Stimulated activated CD4-positive, alpha-beta T cell treated with anti-CD3 and anti-CD28 coated beads, Interleukin-4, amount 100 ng/mL, for 1 hour (primary cell): ENCODE measurements around the gene BACH1.
"Not testable (repeated sequence)": the region's sequence is repeated elsewhere in the genome, so short reads cannot be mapped to it uniquely, and the experiment has no call there.

Experiments
- DNase-seq: peaks from one replicate; pipeline ENCODE4 v3.0.0-alpha.2; 2020

Gene BACH1

GRCh38 chr21:29298348-29299045 is at the start of gene BACH1:
TSS of gene BACH1 (plus strand) at chr21:29298922. CDS start at chr21:29321281, 22,359 bp downstream.
- DNase-seq = peak; percentile 88

GRCh38 chr21:29249289-29249688 is 49.4 kb upstream of the BACH1 start:
- not testable (repeated sequence) for DNase-seq

- no peak for DNase-seq
These were observed 48.1 kb upstream of the BACH1 start for GRCh38 chr21:29250636-29251035.

GRCh38 chr21:29253861-29254260 is 44.9 kb upstream of the BACH1 start:
- DNase-seq = not testable (repeated sequence)

- no peak for DNase-seq
These were observed 44.2 kb upstream of the BACH1 start for GRCh38 chr21:29254550-29254949.

GRCh38 chr21:29256126-29256910 is 42.4 kb upstream of the BACH1 start:
- DNase-seq = no peak

GRCh38 chr21:29257701-29258100 is 41.0 kb upstream of the BACH1 start:
- DNase-seq = no peak

- DNase-seq = no peak
These were observed 39.9 kb upstream of the BACH1 start for GRCh38 chr21:29258626-29259338.

GRCh38 chr21:29260461-29260860 is 38.3 kb upstream of the BACH1 start:
- no peak for DNase-seq

GRCh38 chr21:29261555-29262540 is 36.9 kb upstream of the BACH1 start:
- DNase-seq = no peak

GRCh38 chr21:29264721-29265120 is 34.0 kb upstream of the BACH1 start:
- DNase-seq = no peak

- peak; percentile 44 for DNase-seq
These were observed 32.8 kb upstream of the BACH1 start for GRCh38 chr21:29265690-29266479.

- DNase-seq = no peak
These were observed 31.1 kb upstream of the BACH1 start for GRCh38 chr21:29267666-29268065.

- no peak for DNase-seq
These were observed 26.8 kb upstream of the BACH1 start for GRCh38 chr21:29271927-29272333.

- DNase-seq = no peak
These were observed 21.3 kb upstream of the BACH1 start for GRCh38 chr21:29277442-29277841.

- no peak for DNase-seq
These were observed 19.2 kb upstream of the BACH1 start for GRCh38 chr21:29279558-29279957.

GRCh38 chr21:29281801-29282200 is 16.9 kb upstream of the BACH1 start:
- DNase-seq = not testable (repeated sequence)

GRCh38 chr21:29287383-29287782 is 11.3 kb upstream of the BACH1 start:
- DNase-seq = no peak

- DNase-seq = no peak
These were observed 10.5 kb upstream of the BACH1 start for GRCh38 chr21:29288239-29288638.

GRCh38 chr21:29289317-29289716 is 9.4 kb upstream of the BACH1 start:
- DNase-seq = no peak

- DNase-seq = no peak
These were observed 8.5 kb upstream of the BACH1 start for GRCh38 chr21:29290240-29290639.

GRCh38 chr21:29293495-29293894 is 5.2 kb upstream of the BACH1 start:
- DNase-seq = no peak
